Naive B cell (primary cell): Measurements from ENCODE around the gene CFHR1. TPM values are rescaled to one million over a fixed set of nuclear protein-coding genes. Genes with fewer than 3 reads are reported as not detected.
"Not testable (repeated sequence)": the region's sequence is repeated elsewhere in the genome, so short reads cannot be mapped to it uniquely, and the experiment has no call there.

Experiments used
- ATAC-seq, 2 donors: fragments of 150-1000 bp; cut with Tn5 transposase; 2 replicates each; pipeline ENCODE4 v1.10.0; 2021; ENCODE audit warnings: low read depth in 2 of 2, mild to moderate bottlenecking in 2 of 2, moderate library complexity in 2 of 2
- DNase-seq: peaks from one replicate; pipeline ENCODE4 v3.0.0; 2022
- H3K27ac Mint-ChIP-seq, 6 donors: one replicate each; pipeline ENCODE4 v1.8.0; 2020 to 2022; ENCODE audit warnings: mild to moderate bottlenecking in 6 of 6, mixed read lengths in 6 of 6, moderate library complexity in 5 of 6, inconsistent platforms in 2 of 6
- H3K27me3 Mint-ChIP-seq, 3 donors: one replicate each; pipeline ENCODE4 v1.8.0; 2021 to 2022; ENCODE audit warnings: mixed read lengths in 3 of 3, mild to moderate bottlenecking in 1 of 3
- H3K36me3 Mint-ChIP-seq, 2 donors: one replicate each; pipeline ENCODE4 v1.8.0; 2020 to 2022; ENCODE audit warnings: mixed read lengths in 2 of 2, inconsistent platforms in 1 of 2, mild to moderate bottlenecking in 1 of 2
- H3K4me1 Mint-ChIP-seq, 3 donors: one replicate each; pipeline ENCODE4 v1.8.0; 2020 to 2022; ENCODE audit warnings: mixed read lengths in 3 of 3, inconsistent platforms in 1 of 3, mild to moderate bottlenecking in 1 of 3, moderate library complexity in 1 of 3
- H3K4me3 Mint-ChIP-seq, 8 donors: one replicate each; pipeline ENCODE4 v1.8.0; 2020 to 2022; ENCODE audit warnings: mild to moderate bottlenecking in 8 of 8, mixed read lengths in 8 of 8, moderate library complexity in 8 of 8, inconsistent platforms in 2 of 8
- H3K9me3 Mint-ChIP-seq, 7 donors: one replicate each; pipeline ENCODE4 v1.8.0; 2020 to 2022; ENCODE audit warnings: mixed read lengths in 7 of 7, mild to moderate bottlenecking in 5 of 7, inconsistent platforms in 2 of 7, moderate library complexity in 1 of 7
- polyA plus RNA-seq, 6 donors: library from polyadenylated mRNA; unstranded; fragments of 300-500 nt; fragmentation: Illumina TruSeq; gene quantifications; one replicate each; pipeline ENCODE4 v1.2.3, GENCODE V29; 2021; ENCODE audit warnings: low read depth in 6 of 6

CFHR1 gene
- polyA plus RNA-seq, result not detected

- ATAC-seq, H3K27me3 Mint-ChIP-seq, H3K36me3 Mint-ChIP-seq, H3K4me1 Mint-ChIP-seq, H3K27ac Mint-ChIP-seq, DNase-seq, H3K4me3 Mint-ChIP-seq, H3K9me3 Mint-ChIP-seq: not testable (repeated sequence)
Observed at GRCh38 chr1:196819531-196819930, at the start of gene CFHR1. Gene CFHR1 (plus strand): TSS chr1:196819731. CDS start chr1:196819845, 114 bp downstream.

GRCh38 chr1:196769823-196770222 is 49.7 kb upstream of the CFHR1 start:
- not testable (repeated sequence) for H3K4me1 Mint-ChIP-seq, H3K4me3 Mint-ChIP-seq, DNase-seq, H3K36me3 Mint-ChIP-seq, H3K27me3 Mint-ChIP-seq, ATAC-seq, H3K9me3 Mint-ChIP-seq
- peak overlapping the region in 1 of 6 donors; percentile 18 for H3K27ac Mint-ChIP-seq

GRCh38 chr1:196773713-196774112 is 45.8 kb upstream of the CFHR1 start:
- DNase-seq, result no peak
- Mint-ChIP-seq H3K27me3 (no peaks in the 10 kb centered on the region), H3K4me3 (no peak overlapping the region), H3K36me3 (no peaks in the 10 kb centered on the region), H3K9me3 (peaks cover 0 to 3% (median 0%) of the 10 kb centered on the region in 7 donors), H3K4me1 (no peaks in the 10 kb centered on the region), H3K27ac (no peak overlapping the region)
- ATAC-seq, result no peak

GRCh38 chr1:196774175-196774574 is 45.4 kb upstream of the CFHR1 start:
- DNase-seq, result no peak
- no peak overlapping the region for H3K4me3 Mint-ChIP-seq
- no peak overlapping the region for H3K27ac Mint-ChIP-seq
- ATAC-seq, result no peak
- H3K36me3 Mint-ChIP-seq, result no peaks in the 10 kb centered on the region
- H3K27me3 Mint-ChIP-seq, result no peaks in the 10 kb centered on the region
- H3K9me3 Mint-ChIP-seq, result peaks cover 0 to 5% (median 0%) of the 10 kb centered on the region in 7 donors
- H3K4me1 Mint-ChIP-seq, result no peaks in the 10 kb centered on the region

- no peaks in the 10 kb centered on the region for H3K4me1 Mint-ChIP-seq
- H3K27me3 Mint-ChIP-seq, result no peaks in the 10 kb centered on the region
- no peak within 1 kb of the TSS for H3K4me3 Mint-ChIP-seq
- no peak for DNase-seq
- ATAC-seq, result no peak
- H3K9me3 Mint-ChIP-seq, result peaks cover 0 to 5% (median 0%) of the 10 kb centered on the region in 7 donors
- no peaks in the 10 kb centered on the region for H3K36me3 Mint-ChIP-seq
- no peak within 1 kb of the TSS for H3K27ac Mint-ChIP-seq
Observed at GRCh38 chr1:196774603-196775002, 44.9 kb upstream of the CFHR1 start, which contains the start of gene CFHR3. Gene CFHR3 (plus strand): TSS chr1:196774840. CDS start chr1:196774887, 47 bp downstream.

- Mint-ChIP-seq H3K27ac (peak overlapping the region in 1 of 6 donors; percentile 59), H3K27me3 (no peaks in the 10 kb centered on the region), H3K9me3 (peaks cover 0 to 4% (median 0%) of the 10 kb centered on the region in 7 donors), H3K4me1 (no peaks in the 10 kb centered on the region), H3K36me3 (no peaks in the 10 kb centered on the region), H3K4me3 (no peak overlapping the region)
- DNase-seq, result no peak
- no peak for ATAC-seq
Observed at GRCh38 chr1:196777603-196778002, 41.9 kb upstream of the CFHR1 start.

- DNase-seq, result no peak
- H3K27ac Mint-ChIP-seq, result peak overlapping the region in 1 of 6 donors; percentile 56
- H3K4me1 Mint-ChIP-seq, result no peaks in the 10 kb centered on the region
- no peak for ATAC-seq
- no peaks in the 10 kb centered on the region for H3K27me3 Mint-ChIP-seq
- no peak overlapping the region for H3K4me3 Mint-ChIP-seq
- H3K36me3 Mint-ChIP-seq, result no peaks in the 10 kb centered on the region
- peaks cover 0 to 4% (median 0%) of the 10 kb centered on the region in 7 donors for H3K9me3 Mint-ChIP-seq
Observed at GRCh38 chr1:196779093-196779492, 40.4 kb upstream of the CFHR1 start.

GRCh38 chr1:196791252-196791651 is 28.3 kb upstream of the CFHR1 start:
- H3K4me1 Mint-ChIP-seq, H3K27me3 Mint-ChIP-seq, H3K4me3 Mint-ChIP-seq, H3K27ac Mint-ChIP-seq, DNase-seq, ATAC-seq, H3K36me3 Mint-ChIP-seq: not testable (repeated sequence)
- peaks cover 0 to 14% (median 5%) of the 10 kb centered on the region in 7 donors for H3K9me3 Mint-ChIP-seq

GRCh38 chr1:196794103-196794502 is 25.4 kb upstream of the CFHR1 start:
- H3K9me3 Mint-ChIP-seq, result peaks cover 0 to 12% (median 7%) of the 10 kb centered on the region in 7 donors
- H3K4me3 Mint-ChIP-seq, ATAC-seq, H3K36me3 Mint-ChIP-seq, H3K27me3 Mint-ChIP-seq, H3K4me1 Mint-ChIP-seq, H3K27ac Mint-ChIP-seq, DNase-seq: not testable (repeated sequence)

GRCh38 chr1:196797891-196798290 is 21.6 kb upstream of the CFHR1 start:
- DNase-seq (no peak), ATAC-seq (no peak)
- H3K27me3 Mint-ChIP-seq, result no peaks in the 10 kb centered on the region
- peaks cover 0 to 12% (median 7%) of the 10 kb centered on the region in 7 donors for H3K9me3 Mint-ChIP-seq
- no peaks in the 10 kb centered on the region for H3K4me1 Mint-ChIP-seq
- H3K4me3 Mint-ChIP-seq, result no peak overlapping the region
- no peaks in the 10 kb centered on the region for H3K36me3 Mint-ChIP-seq
- H3K27ac Mint-ChIP-seq, result no peak overlapping the region

GRCh38 chr1:196801920-196802319 is 17.6 kb upstream of the CFHR1 start:
- H3K27ac Mint-ChIP-seq, H3K4me1 Mint-ChIP-seq, DNase-seq, H3K4me3 Mint-ChIP-seq, H3K27me3 Mint-ChIP-seq, ATAC-seq, H3K36me3 Mint-ChIP-seq, H3K9me3 Mint-ChIP-seq: not testable (repeated sequence)

GRCh38 chr1:196808529-196809235 is 10.8 kb upstream of the CFHR1 start:
- H3K27me3 Mint-ChIP-seq, result no peaks in the 10 kb centered on the region
- no peak overlapping the region for H3K27ac Mint-ChIP-seq
- H3K4me3 Mint-ChIP-seq, result no peak overlapping the region
- peaks cover 0 to 4% (median 0%) of the 10 kb centered on the region in 7 donors for H3K9me3 Mint-ChIP-seq
- DNase-seq (no peak), ATAC-seq (no peak)
- no peaks in the 10 kb centered on the region for H3K36me3 Mint-ChIP-seq
- no peaks in the 10 kb centered on the region for H3K4me1 Mint-ChIP-seq

- H3K4me1 Mint-ChIP-seq, H3K9me3 Mint-ChIP-seq, H3K4me3 Mint-ChIP-seq, DNase-seq, H3K27me3 Mint-ChIP-seq, ATAC-seq, H3K27ac Mint-ChIP-seq, H3K36me3 Mint-ChIP-seq: not testable (repeated sequence)
Observed at GRCh38 chr1:196817442-196817841, 2.1 kb upstream of the CFHR1 start.

GRCh38 chr1:196827860-196828259 is 8.3 kb downstream of the CFHR1 start:
- not testable (repeated sequence) for H3K9me3 Mint-ChIP-seq, H3K27ac Mint-ChIP-seq, DNase-seq, H3K4me3 Mint-ChIP-seq, H3K27me3 Mint-ChIP-seq, H3K4me1 Mint-ChIP-seq, H3K36me3 Mint-ChIP-seq
- ATAC-seq, result peak in 1 of 2 donors; percentile 51
